22Rv1 (cell line): ENCODE measurements around the gene ALS2CL.

ENCODE experiments used
- CTCF ChIP-seq: fragments of 450-650 bp; IDR thresholded peaks from 2 replicates; pipeline ENCODE4 v1.5.1; 2017; ENCODE audit warnings: mild to moderate bottlenecking
- ZFX ChIP-seq: fragments of 450-650 bp; IDR thresholded peaks from 2 replicates; pipeline ENCODE4 v1.6.1; 2017; ENCODE audit warnings: antibody characterized with exemption, borderline replicate concordance

- no peak for TF ChIP-seq CTCF
- no peak for TF ChIP-seq ZFX
Observed at GRCh38 chr3:46729038-46729437, 35.6 kb upstream of the ALS2CL start.
